Esophagus mucosa (tissue), 1 donor: Measurements from ENCODE around the gene XRCC1. TPM values are rescaled to one million over a fixed set of nuclear protein-coding genes. Genes with fewer than 3 reads are reported as not detected.
A peak's percentile ranks its signal among the peaks of the same experiment; 100 is the strongest.
"Not testable (repeated sequence)": the region's sequence is repeated elsewhere in the genome, so short reads cannot be mapped to it uniquely, and the experiment has no call there.

Experiments
- ATAC-seq: fragments of 200-7000 bp; cut with Tn5 transposase; one replicate; pipeline ENCODE4 v1.9.1; 2020
- total RNA-seq: library from RNA; stranded (reverse); gene quantifications from one replicate; pipeline ENCODE4 v1.2.4, GENCODE V29; 2023
- donor health status: DM: yes; HTN: yes; CAD: no.

XRCC1 gene, protein sequence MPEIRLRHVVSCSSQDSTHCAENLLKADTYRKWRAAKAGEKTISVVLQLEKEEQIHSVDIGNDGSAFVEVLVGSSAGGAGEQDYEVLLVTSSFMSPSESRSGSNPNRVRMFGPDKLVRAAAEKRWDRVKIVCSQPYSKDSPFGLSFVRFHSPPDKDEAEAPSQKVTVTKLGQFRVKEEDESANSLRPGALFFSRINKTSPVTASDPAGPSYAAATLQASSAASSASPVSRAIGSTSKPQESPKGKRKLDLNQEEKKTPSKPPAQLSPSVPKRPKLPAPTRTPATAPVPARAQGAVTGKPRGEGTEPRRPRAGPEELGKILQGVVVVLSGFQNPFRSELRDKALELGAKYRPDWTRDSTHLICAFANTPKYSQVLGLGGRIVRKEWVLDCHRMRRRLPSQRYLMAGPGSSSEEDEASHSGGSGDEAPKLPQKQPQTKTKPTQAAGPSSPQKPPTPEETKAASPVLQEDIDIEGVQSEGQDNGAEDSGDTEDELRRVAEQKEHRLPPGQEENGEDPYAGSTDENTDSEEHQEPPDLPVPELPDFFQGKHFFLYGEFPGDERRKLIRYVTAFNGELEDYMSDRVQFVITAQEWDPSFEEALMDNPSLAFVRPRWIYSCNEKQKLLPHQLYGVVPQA
- 15.6 TPM for total RNA-seq

- ATAC-seq, result peak; percentile 99
These were observed at the start of gene XRCC1, which contains the start of gene PINLYP for GRCh38 chr19:43575156-43575950. TSS of gene XRCC1 (minus strand) at chr19:43575527. CDS start at chr19:43575458, 69 bp downstream. TSS of gene PINLYP (plus strand) at chr19:43575801. CDS start at chr19:43577192, 1,391 bp downstream.

GRCh38 chr19:43624933-43625332, 49.6 kb upstream of the XRCC1 start:
- peak; percentile 79 for ATAC-seq

- no peak for ATAC-seq
These were observed 48.8 kb upstream of the XRCC1 start for GRCh38 chr19:43623889-43624670.

DNA sequence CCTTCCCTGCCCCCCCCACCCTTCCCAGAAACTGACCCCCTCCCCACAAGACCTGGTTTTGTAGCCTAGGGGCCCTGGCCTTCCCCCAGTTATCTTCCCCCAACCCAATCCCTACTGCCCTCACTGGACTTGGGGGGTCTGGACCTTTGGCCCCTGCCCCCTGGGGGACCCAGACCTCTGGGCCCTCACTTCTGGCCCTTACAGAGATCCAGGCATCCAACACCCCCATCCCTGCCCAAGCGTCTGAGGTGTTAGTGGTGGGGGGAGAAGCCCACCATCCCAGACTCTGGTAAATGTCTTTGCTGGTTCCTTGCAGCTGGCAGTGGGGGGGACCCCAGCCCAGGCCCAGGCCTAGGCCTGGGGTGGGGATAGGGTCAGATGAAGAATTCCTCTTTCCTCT, 47.6 kb upstream of the XRCC1 start:
- no peak for ATAC-seq

DNA sequence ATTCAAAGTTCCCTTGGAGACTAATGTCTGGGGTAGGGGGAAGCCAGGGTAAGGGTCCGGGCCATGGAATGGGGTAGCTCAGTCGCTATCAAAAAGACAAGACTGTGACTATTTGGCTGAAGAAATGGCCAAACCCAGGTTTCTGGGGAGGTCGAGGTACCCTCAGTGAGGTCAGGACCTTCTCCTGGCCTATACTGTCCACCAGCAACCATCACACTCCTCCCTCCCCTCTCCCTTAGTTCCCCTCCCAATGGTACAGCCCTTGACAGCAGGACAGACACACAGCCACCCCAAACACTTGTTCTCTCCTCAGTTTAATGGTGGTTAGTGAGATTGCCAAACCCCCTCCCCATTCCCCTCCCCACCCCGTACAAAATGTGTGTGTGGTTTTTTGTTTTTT, 46.7 kb upstream of the XRCC1 start:
- no peak for ATAC-seq

GRCh38 chr19:43620061-43621001, 45.0 kb upstream of the XRCC1 start:
- no peak for ATAC-seq

DNA sequence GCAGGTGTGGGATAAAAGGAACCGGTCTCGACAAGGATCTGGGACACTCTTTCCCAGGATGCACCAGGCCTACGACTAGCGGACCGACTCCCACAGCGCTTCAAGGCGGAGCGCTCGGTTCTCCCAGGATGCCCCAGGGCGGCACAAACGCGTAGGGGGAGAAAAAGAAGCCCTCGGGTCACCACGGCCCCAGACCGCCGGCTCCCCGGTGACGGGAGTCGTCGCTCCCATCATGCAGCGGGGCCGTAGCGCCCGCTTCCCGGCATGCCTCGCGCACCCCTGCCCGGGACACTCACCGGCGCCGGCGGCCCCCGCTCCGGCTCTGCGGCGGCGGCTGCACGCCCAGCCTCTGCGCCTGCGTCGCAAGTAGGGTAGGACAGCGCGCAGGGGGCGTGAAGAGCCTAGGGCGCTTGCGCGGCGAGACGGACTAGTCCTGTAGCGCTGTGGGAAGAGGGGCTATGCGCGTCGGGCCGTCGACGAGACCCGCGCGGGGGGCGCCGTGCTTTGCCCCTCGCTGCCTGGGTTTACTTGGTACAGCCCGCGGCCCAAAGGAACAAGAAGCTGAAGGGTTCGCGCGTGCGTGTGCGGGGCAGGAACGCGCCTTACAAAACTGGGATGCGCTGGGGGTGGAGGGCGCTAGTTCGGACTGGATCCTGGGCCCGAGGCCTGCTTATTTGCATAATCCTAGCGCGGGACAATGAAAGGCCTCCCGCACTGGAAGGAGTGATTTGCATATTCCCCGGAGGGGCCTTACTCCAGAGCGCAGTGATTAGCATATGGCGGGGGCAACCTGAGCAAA, 44.1 kb upstream of the XRCC1 start, which contains the start of gene ZNF428:
TSS of gene ZNF428 (minus strand) at position 368 of the 799 bp plus-strand sequence. CDS start 5,325 bp downstream, outside the sequence.
- peak; percentile 84 for ATAC-seq

GRCh38 chr19:43618921-43619261, 43.6 kb upstream of the XRCC1 start:
- peak; percentile 4 for ATAC-seq

- no peak for ATAC-seq
These were observed 41.6 kb upstream of the XRCC1 start for GRCh38 chr19:43616954-43617353.

DNA sequence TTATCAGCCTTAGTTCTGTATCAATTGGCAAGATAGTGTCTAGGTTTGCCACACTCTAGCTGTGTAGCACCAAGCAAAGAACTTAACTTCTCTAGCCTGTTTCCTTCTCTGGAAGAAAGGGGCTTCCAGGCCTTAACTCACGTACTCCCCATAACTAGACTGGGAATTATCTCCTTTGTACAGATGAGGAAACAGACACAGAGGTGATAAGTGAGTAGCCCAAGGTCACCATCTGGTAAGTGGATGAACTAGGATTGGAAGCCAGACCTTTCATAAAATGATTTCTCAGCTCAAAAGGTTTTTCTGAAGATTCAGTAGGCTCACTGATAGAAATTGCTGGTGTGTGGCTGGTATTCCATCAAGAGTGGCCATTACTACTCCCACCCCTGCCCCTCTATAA, 41.0 kb upstream of the XRCC1 start:
- no peak for ATAC-seq

GRCh38 chr19:43612374-43612773, 37.0 kb upstream of the XRCC1 start:
- no peak for ATAC-seq

DNA sequence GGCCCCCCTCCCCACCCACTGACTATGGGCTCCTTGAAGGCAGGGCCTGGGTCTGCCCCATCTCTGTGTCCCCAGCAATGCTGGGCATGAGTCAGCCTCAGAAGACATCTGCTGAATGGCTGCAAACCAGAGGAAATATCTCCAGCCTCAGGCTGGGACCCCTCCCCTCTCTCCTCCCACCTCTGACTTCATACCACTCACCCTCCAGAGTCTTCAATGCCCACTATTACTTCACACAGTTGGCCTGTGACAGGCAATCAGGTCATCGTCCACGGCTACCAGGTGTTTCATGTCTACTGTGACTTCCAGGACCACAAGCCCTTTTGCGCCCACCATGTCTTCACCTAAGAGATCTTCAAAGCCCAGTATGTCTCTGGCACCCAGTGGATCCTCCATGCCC, 36.5 kb upstream of the XRCC1 start, which contains the start of gene SRRM5:
TSS of gene SRRM5 (plus strand) at position 301 of the 400 bp plus-strand sequence. CDS start at position 335, 34 bp downstream.
- no peak for ATAC-seq

- no peak for ATAC-seq
These were observed 35.2 kb upstream of the XRCC1 start for GRCh38 chr19:43610493-43610892.

DNA sequence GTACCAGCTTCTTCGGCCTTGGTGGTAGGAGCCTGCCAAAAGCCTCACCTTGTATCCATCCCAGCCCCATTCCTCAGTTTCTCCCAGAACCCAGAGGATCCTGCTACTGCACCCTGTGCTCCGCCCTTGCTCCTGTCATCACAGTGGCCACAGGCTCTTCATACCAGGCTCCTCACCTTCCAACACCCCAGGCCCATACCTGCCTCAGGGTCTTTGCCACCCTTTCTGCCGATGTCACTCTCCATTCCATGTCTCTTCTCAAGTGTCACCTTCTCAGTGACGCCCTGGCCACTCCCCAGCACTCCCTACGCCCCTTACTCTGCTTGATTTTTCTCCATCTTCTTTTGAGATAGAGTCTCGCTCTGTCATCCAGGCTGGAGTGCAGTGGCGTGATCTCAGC, 34.5 kb upstream of the XRCC1 start:
- ATAC-seq, result no peak

GRCh38 chr19:43607238-43608205, 32.2 kb upstream of the XRCC1 start:
- peak; percentile 17 for ATAC-seq

DNA sequence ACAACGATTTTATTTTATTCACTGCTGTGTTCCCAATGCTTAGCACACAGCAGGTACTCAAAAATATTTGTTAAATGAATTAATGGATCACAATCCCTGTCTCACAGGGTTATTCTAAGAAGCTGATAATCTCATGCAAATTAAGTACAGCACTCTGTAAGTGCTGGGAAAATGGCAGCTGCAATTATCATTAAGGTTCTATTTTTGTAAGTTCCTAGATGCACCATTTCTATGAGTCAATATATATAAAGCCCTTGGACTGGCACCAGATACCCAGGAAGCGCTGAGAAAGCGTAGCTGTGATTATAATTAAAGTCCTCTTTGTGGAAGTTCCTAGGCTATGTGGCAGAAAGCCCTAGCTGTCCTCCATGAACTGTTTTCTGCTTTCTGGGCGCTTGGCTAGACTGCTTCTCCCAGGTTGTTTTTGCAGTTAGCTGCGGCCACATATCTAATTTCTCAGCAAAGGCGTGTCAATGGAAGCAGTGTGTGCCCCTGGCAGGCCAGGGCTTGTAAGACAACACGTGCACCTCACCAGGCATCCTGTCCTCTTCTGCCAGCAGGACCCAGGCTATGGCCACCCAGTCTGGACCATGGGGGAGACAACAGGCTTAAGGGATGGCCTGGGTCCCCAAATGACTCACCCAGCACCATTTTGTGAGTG, 31.4 kb upstream of the XRCC1 start:
- peak; percentile 58 for ATAC-seq

- no peak for ATAC-seq
These were observed 30.7 kb upstream of the XRCC1 start for GRCh38 chr19:43605875-43606568.

- ATAC-seq, result not testable (repeated sequence)
These were observed 25.0 kb upstream of the XRCC1 start for GRCh38 chr19:43600326-43600725.
